Fibroblast of pulmonary artery (primary cell): ENCODE results near the gene PEX14.

Source experiments
- DNase-seq: peaks from one replicate; pipeline ENCODE4 v3.0.0-alpha.2; 2010; ENCODE audit warnings: low read depth
- H3K4me3 ChIP-seq: replicated peaks from 2 replicates; pipeline ENCODE4 v1.5.1; 2011; ENCODE audit warnings: low read depth, mild to moderate bottlenecking, control low read depth, low read length, moderate library complexity
- TF ChIP-seq, protein P1 (sequence below): IDR thresholded peaks from 2 replicates; pipeline ENCODE4 v1.5.1; 2011; ENCODE audit warnings: mild to moderate bottlenecking, control low read depth, low read length, inconsistent platforms; ENCODE audit errors: missing control alignments

Gene PEX14

DNA sequence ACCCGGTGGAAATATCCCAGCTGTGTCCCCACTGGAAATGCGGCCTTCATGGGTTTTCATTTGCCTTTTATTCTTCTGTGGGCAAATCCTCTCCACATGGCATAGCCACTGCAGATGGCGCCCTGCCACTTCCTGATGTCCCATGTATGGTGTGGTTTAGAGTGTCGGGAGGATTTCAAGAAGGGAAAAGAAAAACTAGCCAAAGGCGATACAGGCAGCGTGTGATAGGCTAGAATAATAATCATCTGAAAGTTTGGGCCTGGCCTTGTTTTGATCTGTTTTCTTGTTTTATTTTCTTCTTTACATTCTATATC is 123.6 kb downstream of the PEX14 start:
- DNase-seq: no peak
- TF ChIP-seq, protein P1, sequence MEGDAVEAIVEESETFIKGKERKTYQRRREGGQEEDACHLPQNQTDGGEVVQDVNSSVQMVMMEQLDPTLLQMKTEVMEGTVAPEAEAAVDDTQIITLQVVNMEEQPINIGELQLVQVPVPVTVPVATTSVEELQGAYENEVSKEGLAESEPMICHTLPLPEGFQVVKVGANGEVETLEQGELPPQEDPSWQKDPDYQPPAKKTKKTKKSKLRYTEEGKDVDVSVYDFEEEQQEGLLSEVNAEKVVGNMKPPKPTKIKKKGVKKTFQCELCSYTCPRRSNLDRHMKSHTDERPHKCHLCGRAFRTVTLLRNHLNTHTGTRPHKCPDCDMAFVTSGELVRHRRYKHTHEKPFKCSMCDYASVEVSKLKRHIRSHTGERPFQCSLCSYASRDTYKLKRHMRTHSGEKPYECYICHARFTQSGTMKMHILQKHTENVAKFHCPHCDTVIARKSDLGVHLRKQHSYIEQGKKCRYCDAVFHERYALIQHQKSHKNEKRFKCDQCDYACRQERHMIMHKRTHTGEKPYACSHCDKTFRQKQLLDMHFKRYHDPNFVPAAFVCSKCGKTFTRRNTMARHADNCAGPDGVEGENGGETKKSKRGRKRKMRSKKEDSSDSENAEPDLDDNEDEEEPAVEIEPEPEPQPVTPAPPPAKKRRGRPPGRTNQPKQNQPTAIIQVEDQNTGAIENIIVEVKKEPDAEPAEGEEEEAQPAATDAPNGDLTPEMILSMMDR: no peak
- no peak overlapping the region for H3K4me3 ChIP-seq

DNA sequence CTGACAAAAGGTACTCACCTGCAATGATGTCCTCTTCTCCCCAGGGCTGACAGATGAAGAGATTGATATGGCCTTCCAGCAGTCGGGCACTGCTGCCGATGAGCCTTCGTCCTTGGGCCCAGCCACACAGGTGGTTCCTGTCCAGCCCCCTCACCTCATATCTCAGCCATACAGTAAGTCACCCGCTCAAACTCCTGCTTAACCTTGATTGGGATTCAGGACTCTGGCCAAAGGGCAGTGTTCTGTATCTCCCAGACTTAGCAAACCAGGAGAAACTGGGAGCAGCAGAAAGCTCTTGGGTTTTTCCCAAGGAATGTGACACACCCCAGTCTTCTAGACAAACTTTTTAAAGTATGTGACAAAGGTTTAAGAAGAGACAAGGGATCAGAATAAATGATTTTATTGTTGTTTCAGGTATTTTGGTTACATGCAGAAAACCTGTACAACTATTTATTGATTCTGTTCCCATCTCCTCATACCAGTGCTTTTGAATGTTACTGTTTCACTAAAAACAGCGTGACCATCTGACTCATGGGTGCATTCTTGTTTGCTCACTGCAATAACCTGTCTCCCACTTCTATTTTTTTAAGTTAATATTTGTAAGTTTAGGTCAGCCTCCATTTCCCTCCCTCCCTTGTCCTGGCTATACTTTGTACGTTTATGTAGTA is 124.6 kb downstream of the PEX14 start:
- TF ChIP-seq, protein P1: no peak
- H3K4me3 ChIP-seq: no peak overlapping the region
- DNase-seq: peak; percentile 55

DNA sequence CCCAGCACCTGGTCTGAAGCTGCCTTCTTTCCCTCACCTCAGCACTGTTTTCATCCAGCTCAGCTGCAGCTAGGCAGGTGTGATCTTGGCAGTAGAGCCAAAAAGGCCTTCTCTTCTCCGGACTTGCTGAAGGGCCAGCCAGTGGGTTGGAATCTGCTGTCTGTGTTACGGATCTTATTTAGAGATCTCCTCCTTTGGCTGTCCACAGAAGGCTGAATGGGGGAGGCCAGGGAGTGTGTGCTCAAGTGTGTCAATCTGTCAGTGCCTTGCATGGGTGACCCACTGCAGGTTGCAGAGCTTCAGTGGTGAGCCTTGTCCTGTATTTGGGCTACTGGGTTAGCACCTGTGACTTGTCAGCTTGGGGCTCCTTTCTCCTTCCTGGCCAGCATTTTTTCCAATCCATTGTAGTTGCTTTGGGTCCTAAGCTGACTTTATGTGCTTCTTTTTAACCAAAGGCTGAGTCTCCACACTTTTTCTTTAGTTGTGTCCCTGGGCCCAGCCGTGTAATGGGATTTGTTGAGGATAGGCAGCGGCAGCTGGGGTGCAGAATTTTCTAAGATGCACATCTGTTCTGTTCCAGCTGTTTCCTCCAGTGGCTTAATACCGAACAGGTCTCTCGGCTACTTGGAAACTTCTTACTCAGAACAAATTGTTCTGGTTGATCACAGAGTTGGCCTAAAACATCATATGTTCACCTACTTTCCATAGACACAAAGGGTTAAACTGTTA is 126.8 kb downstream of the PEX14 start:
- TF ChIP-seq, protein P1: no peak
- no peak for DNase-seq
- H3K4me3 ChIP-seq: no peak overlapping the region

DNA sequence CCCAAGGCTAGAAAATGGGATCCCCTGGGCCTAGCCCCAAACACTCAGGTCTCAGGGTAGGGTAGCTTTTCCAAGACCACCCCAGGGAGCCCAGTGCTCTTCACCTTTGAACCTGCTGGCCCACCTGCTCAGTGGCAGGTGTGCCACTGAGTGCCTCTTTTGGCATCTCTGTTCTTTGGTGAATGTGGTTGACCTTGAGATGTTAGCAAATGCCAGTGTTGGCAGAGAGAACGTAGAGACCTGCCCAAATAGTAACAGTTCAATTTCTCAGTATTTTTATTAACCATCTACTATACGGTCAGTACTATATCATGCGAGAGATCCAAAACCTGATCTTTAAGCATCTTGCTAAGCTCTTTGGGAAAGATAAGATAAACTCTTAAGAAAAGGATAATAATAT is 128.2 kb downstream of the PEX14 start:
- no peak for DNase-seq
- TF ChIP-seq, protein P1: no peak
- no peak overlapping the region for H3K4me3 ChIP-seq

DNA sequence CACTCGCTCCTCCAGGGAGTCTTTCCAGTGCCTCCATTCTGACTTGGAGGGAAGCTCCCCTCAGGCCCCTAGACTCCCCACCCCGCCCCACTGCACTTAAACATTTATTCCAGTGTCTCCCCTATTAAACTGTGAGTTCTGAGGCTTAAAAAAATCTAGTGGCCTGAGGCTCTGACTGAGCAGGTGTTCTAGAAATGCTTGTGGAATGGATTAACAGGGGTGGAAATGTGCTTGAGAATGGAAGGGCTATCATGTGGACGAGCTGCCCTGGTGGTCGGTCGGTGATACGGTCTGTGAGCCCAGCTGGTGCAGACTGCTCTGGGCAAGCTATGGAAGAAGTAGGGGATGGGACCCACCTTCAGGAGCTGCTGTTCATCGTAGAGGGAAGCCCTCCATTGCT is 130.2 kb downstream of the PEX14 start:
- TF ChIP-seq, protein P1: no peak
- DNase-seq: no peak
- H3K4me3 ChIP-seq: no peak overlapping the region

DNA sequence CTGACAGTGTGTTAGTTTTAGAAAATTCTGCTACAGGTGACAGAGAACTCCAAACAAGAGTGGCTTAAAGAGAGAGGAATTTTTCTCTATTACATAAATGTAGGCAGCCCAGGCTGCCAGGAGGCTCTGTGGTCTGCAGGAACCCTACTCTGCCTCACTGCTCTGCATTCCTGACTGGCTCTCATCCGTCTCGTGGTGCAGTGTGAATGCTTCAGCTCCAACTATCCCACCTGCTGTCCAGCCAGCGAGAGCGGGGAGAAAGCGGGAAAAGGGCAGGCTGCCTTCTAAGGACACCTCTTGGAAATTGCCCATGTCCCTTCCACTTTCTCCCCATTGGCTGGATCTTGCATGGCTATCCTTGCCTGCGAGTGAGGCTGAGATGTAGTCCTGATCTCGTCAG is 131.3 kb downstream of the PEX14 start:
- no peak overlapping the region for H3K4me3 ChIP-seq
- no peak for DNase-seq
- TF ChIP-seq, protein P1: no peak

DNA sequence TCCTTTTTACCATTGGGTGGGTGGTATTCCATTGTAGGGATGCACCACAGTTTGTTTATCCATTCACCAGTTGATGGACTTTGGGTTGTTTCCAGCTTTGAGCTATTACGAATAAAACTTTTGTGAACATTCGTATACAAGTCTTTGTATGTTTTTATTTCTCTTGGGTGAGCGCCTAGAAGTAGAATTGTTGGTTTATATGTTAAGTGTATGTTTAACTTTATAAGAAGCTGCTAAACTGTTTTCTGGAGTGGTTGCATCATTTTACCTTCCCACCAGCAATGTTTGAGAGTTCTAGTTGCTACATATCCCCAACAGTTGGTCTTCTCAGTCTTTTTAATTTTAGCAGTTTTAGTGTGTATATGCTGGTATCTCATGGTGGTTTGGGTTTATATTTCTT is 132.5 kb downstream of the PEX14 start:
- DNase-seq: no peak
- H3K4me3 ChIP-seq: no peak overlapping the region
- TF ChIP-seq, protein P1: no peak
